HUDEP-2 (cell line): ENCODE results near the gene RWDD2A.
"Not testable (repeated sequence)": the region's sequence is repeated elsewhere in the genome, so short reads cannot be mapped to it uniquely, and the experiment has no call there.

Source experiments
- DNase-seq, 76 experiments: peaks; one replicate each; lab custom pipeline; 2025; ENCODE audit not compliant: unreplicated experiment in 76 of 76; lab: John Stamatoyannopoulos, UW

The RWDD2A gene

GRCh38 chr6:83192871-83193746 is at the start of gene RWDD2A, which contains the start of gene PGM3:
Gene RWDD2A, plus strand, starts transcription at chr6:83193357. Its CDS starts 1,095 bp downstream, at chr6:83194452.
Gene PGM3, minus strand, starts transcription at chr6:83193265. Its CDS starts 2,253 bp downstream, at chr6:83191012.
- DNase-seq, result peak in 74 of 76 experiments; percentile 22 to 93 (median 80)

DNA sequence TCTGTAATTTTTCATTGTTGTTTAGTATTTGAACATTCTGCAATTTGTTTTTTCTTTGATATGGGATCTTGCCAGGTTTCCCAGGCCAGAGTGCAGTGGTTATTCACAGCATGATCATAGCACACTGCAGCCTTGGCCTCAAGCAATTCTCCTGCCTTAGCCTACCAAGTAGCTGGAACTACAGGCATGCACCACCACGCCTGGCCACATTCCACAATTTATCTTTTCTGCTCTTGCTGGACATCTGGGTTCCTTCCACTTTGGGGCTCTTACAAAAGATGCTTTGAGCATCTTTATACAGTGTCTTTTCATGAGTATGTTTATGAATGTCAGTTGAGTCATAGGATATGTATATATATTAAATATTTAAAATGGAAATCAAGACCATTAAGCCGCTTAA is 42.0 kb upstream of the RWDD2A start:
- no peak for DNase-seq

DNA sequence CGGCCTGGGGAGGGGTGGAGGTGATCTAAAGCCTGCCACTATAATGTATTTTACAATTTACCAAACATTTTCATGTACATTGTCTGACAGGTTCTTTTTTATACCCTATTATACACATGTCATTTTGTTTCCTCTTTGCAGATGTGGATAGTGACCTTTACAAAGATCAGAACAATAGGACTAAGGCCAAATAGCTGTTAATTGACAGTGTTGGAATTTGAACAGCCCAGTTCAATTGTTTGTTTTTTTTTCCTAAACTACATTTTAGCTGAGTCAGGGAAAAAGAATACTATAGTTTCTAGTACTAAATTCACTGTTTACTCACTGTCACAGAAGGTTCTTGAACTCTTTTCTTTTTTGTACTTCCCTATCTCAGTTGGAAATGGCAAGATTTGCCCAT is 40.2 kb upstream of the RWDD2A start:
- DNase-seq, result no peak

- DNase-seq, result no peak
Observed at GRCh38 chr6:83153883-83154521, 39.2 kb upstream of the RWDD2A start.

GRCh38 chr6:83155794-83156193 is 37.4 kb upstream of the RWDD2A start:
- no peak for DNase-seq

DNA sequence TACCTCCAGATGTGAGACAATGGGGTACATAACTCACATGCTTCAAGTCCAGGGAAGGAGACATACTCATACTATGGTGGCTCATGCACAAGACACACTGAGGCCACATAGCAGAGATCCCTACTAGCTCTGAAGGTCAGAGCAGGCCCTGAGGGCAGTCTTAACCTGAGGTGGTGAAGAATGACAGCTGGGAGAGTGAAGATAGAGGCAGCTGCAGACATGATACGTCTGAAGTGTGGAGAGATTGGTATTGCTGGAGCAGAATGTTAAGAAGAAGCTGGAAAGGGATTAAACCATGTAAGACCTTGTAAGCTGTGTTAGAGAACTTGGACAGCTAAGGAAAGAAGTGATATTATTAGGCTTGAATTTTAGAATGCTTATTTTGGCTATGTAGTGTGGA is 33.0 kb upstream of the RWDD2A start:
- peak in 12 of 76 experiments; percentile 2 to 48 (median 18) for DNase-seq

GRCh38 chr6:83167726-83168278 is 25.4 kb upstream of the RWDD2A start:
- no peak for DNase-seq

- DNase-seq, result no peak
Observed at GRCh38 chr6:83168556-83168955, 24.6 kb upstream of the RWDD2A start.

DNA sequence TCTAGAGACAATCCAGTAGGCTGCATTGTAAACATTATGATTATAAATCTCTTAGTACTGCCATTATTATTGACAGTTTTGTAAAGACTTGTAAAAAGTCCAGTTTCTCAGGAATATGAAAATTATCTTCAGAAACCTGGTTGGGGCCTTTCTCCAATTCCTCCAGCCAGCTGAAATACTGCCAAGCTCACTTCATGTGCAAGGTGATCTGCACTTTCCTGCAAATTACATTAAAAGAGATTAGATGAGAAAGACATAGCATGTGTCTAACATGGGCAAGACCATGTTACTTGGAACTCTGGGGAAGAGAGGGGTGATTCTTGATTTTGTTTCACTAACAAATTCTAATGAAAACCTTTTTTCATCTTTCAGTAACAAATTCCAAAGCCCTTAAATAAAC is 24.1 kb upstream of the RWDD2A start:
- no peak for DNase-seq

DNA sequence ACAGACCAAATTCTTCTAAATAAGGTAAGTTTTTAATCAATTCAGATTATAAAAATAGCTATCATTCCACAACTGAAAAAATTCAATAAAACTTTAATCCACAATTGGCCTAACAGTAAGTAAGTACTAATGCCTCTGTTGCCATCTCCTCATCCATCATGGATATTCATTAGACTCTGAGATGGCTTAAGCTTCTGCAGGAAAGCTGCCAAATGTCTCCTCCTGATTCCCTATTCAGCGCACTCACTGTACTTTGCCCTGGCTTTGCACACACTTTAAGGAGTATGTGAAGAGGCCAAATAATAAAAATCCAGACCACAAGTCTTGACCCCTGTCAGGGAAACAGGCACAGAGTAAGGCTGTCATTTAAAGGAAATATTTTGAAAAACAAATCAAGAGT is 23.6 kb upstream of the RWDD2A start:
- DNase-seq, result no peak

DNA sequence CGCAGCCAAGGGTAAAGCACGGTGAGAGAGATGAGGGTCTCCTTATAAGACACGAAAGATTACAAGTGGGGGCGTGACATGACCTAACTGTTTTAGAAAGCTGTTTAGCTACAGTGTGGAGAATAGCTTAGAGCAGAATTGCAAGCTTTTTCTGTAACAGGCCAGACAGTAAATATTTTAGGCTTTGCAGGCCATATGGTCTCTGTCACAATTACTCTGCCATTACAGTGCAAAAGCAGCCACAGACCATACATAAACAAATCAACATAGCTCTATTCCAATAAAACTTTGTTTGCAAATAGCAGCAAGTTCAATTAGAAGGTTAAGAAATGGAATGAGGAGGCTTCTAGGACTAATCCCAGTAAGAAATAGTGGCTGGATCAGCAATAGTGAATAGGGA is 16.9 kb upstream of the RWDD2A start:
- DNase-seq, result no peak

DNA sequence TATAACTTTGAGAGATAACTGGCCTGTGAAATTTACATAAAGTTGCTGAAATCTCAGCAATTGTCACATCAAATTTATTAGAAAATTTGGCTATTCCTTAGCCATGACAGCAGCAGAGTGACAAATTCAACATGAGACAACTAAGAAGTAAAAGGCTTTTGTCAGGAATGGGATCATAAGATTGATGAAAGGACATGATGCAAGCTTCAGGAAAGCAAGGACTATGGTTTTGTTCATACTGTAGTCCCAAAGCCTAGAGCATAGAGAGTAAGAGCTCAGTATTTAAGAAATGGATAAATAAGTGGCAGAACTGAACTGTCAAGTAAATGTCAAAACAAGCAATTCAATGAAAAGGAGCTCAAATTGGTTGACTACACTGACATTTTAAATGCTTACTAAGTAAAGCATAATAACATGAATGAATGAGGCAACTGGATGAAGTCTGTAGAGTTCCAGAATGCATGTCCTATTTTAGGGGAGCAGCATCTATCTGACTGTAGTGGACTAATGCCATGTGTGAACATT is 12.7 kb upstream of the RWDD2A start:
- DNase-seq, result no peak

DNA sequence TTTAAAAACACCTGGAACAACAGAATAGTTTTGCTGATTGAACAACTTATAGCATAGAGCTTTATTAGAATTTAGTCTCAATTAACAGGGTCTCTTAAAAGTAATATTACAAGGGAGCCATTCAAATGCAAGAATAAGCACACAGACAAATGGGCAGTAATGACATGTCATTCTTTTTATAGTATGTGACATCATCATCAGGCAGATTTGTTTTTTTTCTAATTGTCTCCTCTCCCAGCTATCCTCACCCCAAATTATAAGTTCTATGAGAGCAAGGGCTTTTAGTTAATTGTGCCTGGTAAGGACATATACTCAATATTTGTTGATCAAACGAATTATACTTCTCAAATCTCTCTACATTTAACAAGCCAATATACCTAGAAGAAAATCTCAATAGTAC is 11.0 kb upstream of the RWDD2A start:
- DNase-seq, result no peak

DNA sequence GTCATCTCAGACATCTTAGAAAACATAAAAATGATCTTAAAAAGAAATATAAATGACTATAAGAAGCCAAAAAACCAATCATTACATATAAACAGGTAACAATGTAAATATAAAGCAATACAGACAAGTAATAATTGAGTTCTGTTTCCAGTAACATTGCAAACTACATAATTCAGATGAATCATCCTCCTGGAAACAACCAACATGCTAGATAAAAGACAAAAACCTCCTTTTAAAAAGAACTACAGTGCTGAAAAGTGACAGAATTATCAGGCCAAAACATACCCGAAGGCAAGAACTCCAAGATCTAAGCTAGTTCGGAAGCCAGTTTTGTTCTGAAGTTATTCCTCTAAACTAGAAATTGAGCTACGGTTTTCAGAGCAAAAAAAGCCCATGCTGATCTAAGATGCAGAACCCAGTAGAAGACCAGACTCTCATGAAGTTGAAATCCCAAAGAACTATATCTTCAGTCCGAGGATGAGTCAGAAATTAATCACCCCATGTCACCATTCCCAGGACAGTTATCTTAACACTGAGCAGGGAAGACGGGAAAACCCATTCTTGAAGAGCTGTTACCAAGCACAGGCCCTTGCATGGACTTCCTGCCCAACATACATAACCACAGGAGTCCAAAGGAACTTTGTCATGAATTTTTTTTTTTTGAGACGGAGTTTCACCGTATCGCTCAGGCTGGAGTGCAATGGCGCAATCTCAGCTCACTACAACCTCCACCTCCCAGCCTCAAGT is 9.9 kb upstream of the RWDD2A start:
- DNase-seq, result no peak

DNA sequence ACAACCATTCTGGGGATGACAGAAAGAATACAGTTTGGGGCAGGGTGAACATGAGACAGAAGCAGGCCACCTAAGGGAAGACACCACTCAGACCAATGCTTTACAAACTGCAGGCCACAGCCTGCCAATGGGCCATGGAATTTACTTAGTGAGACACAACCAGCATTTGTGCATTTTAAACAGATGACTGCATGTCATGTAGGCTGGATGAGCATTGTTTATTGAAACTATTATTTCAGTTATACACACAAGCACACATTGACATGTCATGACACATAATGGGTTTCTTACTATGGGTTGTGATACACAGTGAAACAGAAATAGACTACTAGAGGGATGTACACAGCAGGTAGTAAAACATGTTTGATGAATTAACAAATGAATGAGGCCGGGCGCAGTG is 8.1 kb upstream of the RWDD2A start:
- DNase-seq, result no peak

DNA sequence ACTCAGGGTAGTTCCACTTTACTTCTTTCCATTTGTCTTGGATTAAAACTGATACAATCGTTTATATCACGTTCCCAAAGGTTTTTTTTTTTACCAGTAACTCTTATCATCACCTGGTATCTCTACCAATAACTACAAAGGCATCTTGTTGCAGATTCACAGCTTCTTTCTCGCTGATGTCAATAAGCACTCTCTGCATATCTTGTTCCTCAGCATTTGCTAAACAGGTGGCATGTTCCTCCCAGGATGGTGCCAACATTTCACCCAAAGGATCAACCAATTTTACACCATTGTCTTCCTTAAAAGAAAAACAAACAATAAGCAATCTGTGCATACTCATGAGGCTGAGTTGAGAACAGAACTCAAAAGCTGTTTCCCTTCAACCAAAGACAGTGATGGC is 4.7 kb upstream of the RWDD2A start:
- no peak for DNase-seq

- no peak for DNase-seq
Observed at GRCh38 chr6:83190626-83191025, 2.5 kb upstream of the RWDD2A start.

DNA sequence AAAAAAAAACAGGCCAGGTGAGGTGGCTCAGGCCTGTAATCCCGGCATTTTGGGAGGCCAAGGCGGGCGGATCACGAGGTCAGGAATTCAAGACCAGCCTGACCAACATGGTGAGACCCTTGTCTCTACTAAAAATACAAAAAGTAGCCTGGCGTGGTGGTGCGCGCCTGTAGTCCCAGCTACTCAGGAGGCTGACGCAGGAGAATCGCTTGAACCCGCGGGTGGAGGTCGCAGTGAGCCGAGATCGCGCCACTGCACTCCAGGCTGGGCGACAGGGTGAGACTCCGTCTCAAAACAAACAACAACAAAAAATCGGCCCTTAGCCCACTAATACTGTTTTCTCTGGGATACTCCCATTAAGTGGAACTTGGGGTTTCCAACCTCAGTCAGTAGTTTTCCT is 1.2 kb upstream of the RWDD2A start:
- DNase-seq, result not testable (repeated sequence)

- no peak for DNase-seq
Observed at GRCh38 chr6:83192456-83192855, 701 bp upstream of the RWDD2A start.

DNA sequence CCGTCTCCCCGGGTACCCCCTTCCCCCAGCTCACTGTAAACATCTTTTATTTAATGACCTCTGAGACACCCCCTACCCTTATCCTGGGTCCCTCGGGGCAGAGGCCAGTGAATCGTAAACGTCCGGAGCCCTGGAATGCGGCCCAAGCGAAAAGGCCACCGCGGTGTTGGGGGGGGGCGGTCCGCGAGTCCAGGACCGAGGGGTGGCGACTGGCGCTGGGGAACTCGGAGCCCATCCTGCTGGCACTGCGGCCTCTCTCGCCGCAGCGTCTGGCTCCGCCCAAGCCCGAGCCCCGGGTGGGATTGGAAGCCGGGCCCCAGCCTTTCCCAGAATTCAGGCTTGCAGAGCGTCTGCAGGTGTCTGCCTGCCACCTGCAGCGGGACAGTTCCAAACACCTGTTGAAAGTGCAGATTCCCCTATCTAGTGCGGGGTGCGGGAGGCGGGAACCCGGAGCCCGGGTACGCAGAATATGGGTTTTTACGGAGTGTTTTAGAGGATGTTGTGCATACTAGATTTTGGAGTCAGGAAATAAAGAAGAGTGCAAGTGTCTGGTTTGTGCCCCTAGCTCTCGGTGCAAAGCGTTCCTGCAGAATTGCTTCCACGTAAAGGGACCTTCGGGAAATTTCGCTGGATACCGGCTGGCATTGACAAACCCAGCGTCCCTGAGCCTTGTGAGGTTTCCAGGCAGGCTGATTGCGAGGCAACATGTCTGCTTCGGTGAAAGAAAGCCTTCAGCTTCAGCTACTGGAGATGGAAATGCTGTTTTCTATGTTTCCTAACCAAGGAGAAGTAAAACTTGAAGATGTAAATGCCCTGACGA is 800 bp downstream of the RWDD2A start:
- peak in 2 of 76 experiments; percentile 2 to 14 for DNase-seq
